Sigmoid colon (tissue), 7 donors: ENCODE results near the gene PSMG4. TPM values are rescaled to one million over a fixed set of nuclear protein-coding genes. Genes with fewer than 3 reads are reported as not detected.

Source experiments
- DNase-seq: peaks from one replicate; pipeline ENCODE4 v3.0.0-alpha.2; 2019
- H3K27ac ChIP-seq, 4 donors: fragments of 200-600 bp; sonication (generic); one replicate each; pipeline ENCODE4 v1.5.1; 2016 to 2019; ENCODE audit warnings: mild to moderate bottlenecking in 1 of 4
- H3K27me3 ChIP-seq, 3 donors: fragments of 200-600 bp; sonication (generic); one replicate each; pipeline ENCODE4 v1.5.1; 2019; ENCODE audit warnings: mild to moderate bottlenecking in 1 of 3
- H3K36me3 ChIP-seq, 4 donors: fragments of 200-600 bp; sonication (generic); one replicate each; pipeline ENCODE4 v1.5.1; 2016 to 2019
- H3K4me1 ChIP-seq, 4 donors: fragments of 200-600 bp; sonication (generic); one replicate each; pipeline ENCODE4 v1.5.1; 2017 to 2019
- H3K4me3 ChIP-seq, 4 donors: fragments of 200-600 bp; sonication (generic); one replicate each; pipeline ENCODE4 v1.5.1; 2017 to 2019; ENCODE audit warnings: mild to moderate bottlenecking in 2 of 4, moderate library complexity in 1 of 4
- H3K9me3 ChIP-seq, 4 donors: fragments of 200-600 bp in 3 of 4; sonication (generic) in 3 of 4; one replicate each; pipeline versions ENCODE4 v1.5.1 to v1.6.1; 2013 to 2019
- CTCF ChIP-seq, 4 experiments: fragments of 450-650 bp in 3 of 4; fragments of 200-600 bp in 1 of 4; IDR thresholded peaks; one replicate each; pipeline ENCODE4 v1.5.1; 2016 to 2019; ENCODE audit warnings: antibody characterized with exemption in 4 of 4, mild to moderate bottlenecking in 3 of 4, moderate library complexity in 2 of 4
- EP300 ChIP-seq, 4 donors: sonication (generic); formaldehyde crosslinking; IDR thresholded peaks; one replicate each; pipeline ENCODE4 v1.6.1; 2017; ENCODE audit warnings: antibody characterized with exemption in 4 of 4
- POLR2A ChIP-seq, 2 donors: fragments of 450-650 bp; IDR thresholded peaks; one replicate each; pipeline ENCODE4 v1.6.1; 2016; ENCODE audit warnings: antibody characterized with exemption in 2 of 2, mild to moderate bottlenecking in 2 of 2, moderate library complexity in 2 of 2
- POLR2AphosphoS5 ChIP-seq, 4 donors: sonication (generic); formaldehyde crosslinking; IDR thresholded peaks; one replicate each; pipeline ENCODE4 v1.6.1; 2017; ENCODE audit warnings: antibody characterized with exemption in 4 of 4
- WGBS, 2 donors: extraction: QIAGEN DNeasy Blood & Tissue Kit; methylation state at CpG; one replicate each; pipeline ENCODE4 v1.1.7; 2013; 5-methylcytosine and 5-hydroxymethylcytosine counted together
- intact Hi-C: fragments of 100-400 bp; cut with DNase I; formaldehyde crosslinking; loops from one replicate; pipeline ENCODE4 v1.15.1; 2023
- polyA plus RNA-seq, 3 donors: library from polyadenylated mRNA; stranded (reverse); fragments of 200-250 nt; gene quantifications; one replicate each; pipeline ENCODE4 v1.2.3, GENCODE V29; 2013
- total RNA-seq, 4 donors: library from RNA; depleted of rRNA; stranded (reverse); fragments of >200 nt; gene quantifications; one replicate each; pipeline ENCODE4 v1.1.0, GENCODE V29; 2016
- donor health status: healthy with polysubstance abuse.
- donor health status: Bipolar disorder and iron deficiency.
- donor health status: healthy.

The PSMG4 gene
- total and polyA plus RNA-seq, 7 donors, result 14.6 to 39.0 (median 30.0) TPM

DNA sequence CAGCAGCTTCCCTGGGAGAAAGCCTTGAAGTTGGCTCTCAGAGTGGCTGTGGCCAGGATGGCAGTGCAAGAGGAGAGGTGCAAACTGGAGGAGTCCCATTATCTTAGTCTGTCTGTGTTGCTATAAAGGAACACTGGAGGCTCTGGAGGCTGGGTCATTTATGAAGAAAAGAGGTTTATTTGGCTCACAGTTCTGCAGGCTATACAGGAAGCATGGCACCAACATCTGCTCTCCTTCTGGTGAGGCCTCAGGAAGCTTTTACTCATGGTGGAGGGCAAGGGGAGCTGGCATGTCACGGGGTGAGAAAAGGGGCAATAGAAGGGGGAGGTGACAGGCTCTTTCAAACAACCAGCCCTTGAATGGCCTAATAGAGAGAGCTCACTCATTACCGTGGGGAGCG lies 47.1 kb downstream of the PSMG4 start:
- Histone ChIP-seq H3K36me3 (peaks cover 0 to 11% (median 0%) of the 10 kb centered on the region in 4 donors), H3K4me3 (no peak overlapping the region), H3K4me1 (peaks cover 0 to 6% (median 0%) of the 10 kb centered on the region in 4 donors), H3K27ac (no peak overlapping the region), H3K27me3 (no peaks in the 10 kb centered on the region), H3K9me3 (no peaks in the 10 kb centered on the region)
- peak; percentile 29 for DNase-seq
- TF ChIP-seq POLR2A (IDR thresholded peaks at IDR 0.05) (no peak), CTCF (IDR thresholded peaks at IDR 0.05) (no peak), EP300 (IDR thresholded peaks at IDR 0.05) (no peak)
- intact Hi-C loops, result no loop called here
- WGBS, 2 donors, result 78 to 93% methylated on average over 3 of the region's 3 CpGs

GRCh38 chr6:3306848-3307247 lies 48.1 kb downstream of the PSMG4 start:
- no peaks in the 10 kb centered on the region for H3K27me3 ChIP-seq
- H3K36me3 ChIP-seq, result peaks cover 0 to 11% (median 0%) of the 10 kb centered on the region in 4 donors
- H3K4me1 ChIP-seq, result peaks cover 0 to 6% (median 0%) of the 10 kb centered on the region in 4 donors
- no peak overlapping the region for H3K4me3 ChIP-seq
- no peak overlapping the region for H3K27ac ChIP-seq
- 90 to 97% methylated on average over 10 of the region's 10 CpGs for WGBS, 2 donors
- no peak for TF ChIP-seq POLR2AphosphoS5 (IDR thresholded peaks at IDR 0.05)
- TF ChIP-seq CTCF (IDR thresholded peaks at IDR 0.05), result no peak
- TF ChIP-seq EP300 (IDR thresholded peaks at IDR 0.05), result no peak
- no peak for TF ChIP-seq POLR2A (IDR thresholded peaks at IDR 0.05)
- DNase-seq, result peak; percentile 50
- intact Hi-C loops, result no loop called here
- H3K9me3 ChIP-seq, result no peaks in the 10 kb centered on the region

DNA sequence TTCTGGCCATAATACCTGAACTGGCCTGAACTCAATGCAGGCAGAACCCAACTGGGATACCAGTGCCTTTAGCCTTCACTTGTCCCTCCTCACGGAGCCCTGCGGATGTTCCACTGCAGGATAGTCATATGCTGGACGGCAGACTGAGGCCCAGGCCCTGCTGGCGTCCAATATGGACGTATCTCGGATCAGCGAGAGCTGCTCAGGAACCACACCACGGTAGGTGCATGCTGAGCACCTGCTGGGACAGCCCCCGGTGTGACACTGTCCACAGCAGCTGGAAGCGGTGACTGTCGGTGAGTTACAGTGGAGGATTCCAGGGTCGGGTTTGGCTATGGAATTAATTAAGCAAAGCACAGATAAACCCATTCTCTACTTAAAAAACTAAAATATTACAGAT lies 48.7 kb downstream of the PSMG4 start:
- intact Hi-C loops, result no loop called here

DNA sequence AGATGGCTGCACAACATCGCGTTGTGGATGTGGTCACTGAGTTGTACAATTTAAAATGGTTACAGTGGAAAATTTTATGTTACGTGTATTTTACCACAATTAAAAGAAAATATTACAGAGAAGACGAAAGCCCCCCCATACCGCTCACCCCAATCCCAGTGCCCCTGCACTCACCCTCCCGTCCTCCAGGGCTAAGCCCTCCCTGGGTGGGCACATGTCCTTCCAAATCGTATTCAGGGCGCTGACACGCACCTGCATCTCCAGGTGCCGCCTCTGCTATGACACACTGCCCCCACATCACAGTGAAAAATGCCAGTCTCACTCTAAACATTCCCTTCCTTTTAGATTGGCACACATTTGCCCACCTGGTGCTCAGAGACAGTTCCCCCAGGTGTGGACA lies 49.4 kb downstream of the PSMG4 start:
- H3K27ac ChIP-seq, result no peak overlapping the region
- H3K9me3 ChIP-seq, result no peaks in the 10 kb centered on the region
- DNase-seq, result peak; percentile 29
- no peak overlapping the region for H3K4me3 ChIP-seq
- intact Hi-C loops, result no loop called here
- H3K27me3 ChIP-seq, result no peaks in the 10 kb centered on the region
- H3K4me1 ChIP-seq, result peaks cover 0 to 6% (median 0%) of the 10 kb centered on the region in 4 donors
- TF ChIP-seq EP300 (IDR thresholded peaks at IDR 0.05) (no peak), CTCF (IDR thresholded peaks at IDR 0.05) (no peak), POLR2A (IDR thresholded peaks at IDR 0.05) (no peak), POLR2AphosphoS5 (IDR thresholded peaks at IDR 0.05) (no peak)
- WGBS, 2 donors, result 90 to 95% methylated on average over 10 of the region's 10 CpGs
- H3K36me3 ChIP-seq, result peaks cover 0 to 11% (median 0%) of the 10 kb centered on the region in 4 donors

More for the DNA sequence above, 48.7 kb downstream of the PSMG4 start:
- Histone ChIP-seq H3K4me3 (no peak overlapping the region), H3K27me3 (no peaks in the 10 kb centered on the region), H3K4me1 (peaks cover 0 to 6% (median 0%) of the 10 kb centered on the region in 4 donors), H3K9me3 (no peaks in the 10 kb centered on the region), H3K36me3 (peaks cover 0 to 11% (median 0%) of the 10 kb centered on the region in 4 donors), H3K27ac (no peak overlapping the region)
- WGBS, 2 donors, result 90 to 96% methylated on average over 12 of the region's 12 CpGs
- TF ChIP-seq CTCF (IDR thresholded peaks at IDR 0.05), result no peak
- no peak for TF ChIP-seq POLR2A (IDR thresholded peaks at IDR 0.05)
- TF ChIP-seq EP300 (IDR thresholded peaks at IDR 0.05), result no peak
- TF ChIP-seq POLR2AphosphoS5 (IDR thresholded peaks at IDR 0.05), result no peak
- peak; percentile 22 for DNase-seq
